HL-60 (cell line): Measurements from ENCODE around the gene STX10.
"Not testable (repeated sequence)": the region's sequence is repeated elsewhere in the genome, so short reads cannot be mapped to it uniquely, and the experiment has no call there.

Source experiments
- DNase-seq, 2 experiments: peaks; one replicate each; pipeline ENCODE4 v3.0.0-alpha.2; 2010 to 2020; ENCODE audit warnings: low read depth in 1 of 2, low spot score in 1 of 2
- H3K27ac ChIP-seq: fragments of 250-450 bp; sonication (Bioruptor Pico); replicated peaks from 2 replicates; pipeline ENCODE4 v1.5.1; 2020; ENCODE audit warnings: mild to moderate bottlenecking, moderate library complexity
- H3K27me3 ChIP-seq: fragments of 250-450 bp; sonication (Bioruptor Pico); 2 replicates; pipeline ENCODE4 v1.5.1; 2021; ENCODE audit warnings: mild to moderate bottlenecking, moderate library complexity; ENCODE audit not compliant: insufficient read depth, poor library complexity, severe bottlenecking
- H3K4me3 ChIP-seq: replicated peaks from 2 replicates; pipeline ENCODE4 v1.5.1; 2011; ENCODE audit warnings: mild to moderate bottlenecking, control low read depth, low read length; ENCODE audit not compliant: insufficient read depth
- CTCF ChIP-seq: IDR thresholded peaks from one replicate; pipeline ENCODE4 v1.5.1; 2011; ENCODE audit warnings: low read length, control low read depth, inconsistent platforms; ENCODE audit not compliant: insufficient read depth
- GABPA ChIP-seq: IDR thresholded peaks from 2 replicates; pipeline ENCODE4 v1.6.1; 2012; ENCODE audit warnings: low read depth
- POLR2AphosphoS5 ChIP-seq: IDR thresholded peaks from 2 replicates; pipeline ENCODE4 v1.6.1; 2012; ENCODE audit warnings: low read depth
- REST ChIP-seq: IDR thresholded peaks from 2 replicates; pipeline ENCODE4 v1.6.1; 2012; ENCODE audit warnings: low read depth; ENCODE audit not compliant: insufficient replicate concordance
- SPI1 ChIP-seq: IDR thresholded peaks from 2 replicates; pipeline ENCODE4 v1.6.1; 2012; ENCODE audit warnings: low read depth, mild to moderate bottlenecking, borderline replicate concordance

STX10 gene

GRCh38 chr19:13190781-13191540, 40.8 kb upstream of the STX10 start:
- no peak for TF ChIP-seq POLR2AphosphoS5
- no peak for TF ChIP-seq GABPA
- no peak for TF ChIP-seq CTCF
- TF ChIP-seq SPI1: no peak
- no peak for TF ChIP-seq REST
- no peak for DNase-seq
- no peak overlapping the region for H3K4me3 ChIP-seq
- no peak overlapping the region for H3K27ac ChIP-seq
- H3K27me3 ChIP-seq: no peaks in the 10 kb centered on the region

- TF ChIP-seq GABPA: no peak
- TF ChIP-seq SPI1: no peak
- no peak for TF ChIP-seq POLR2AphosphoS5
- TF ChIP-seq REST: no peak
- Histone ChIP-seq H3K27ac (no peak overlapping the region), H3K27me3 (no peaks in the 10 kb centered on the region), H3K4me3 (no peak overlapping the region)
- no peak for DNase-seq
Observed at GRCh38 chr19:13189600-13189999, 39.4 kb upstream of the STX10 start.

GRCh38 chr19:13187419-13187818, 37.2 kb upstream of the STX10 start:
- TF ChIP-seq GABPA: no peak
- no peak for TF ChIP-seq SPI1
- no peak for TF ChIP-seq REST
- no peak for TF ChIP-seq CTCF
- TF ChIP-seq POLR2AphosphoS5: no peak
- Histone ChIP-seq H3K27me3 (no peaks in the 10 kb centered on the region), H3K4me3 (no peak overlapping the region), H3K27ac (no peak overlapping the region)
- no peak for DNase-seq

- not testable (repeated sequence) for H3K27me3 ChIP-seq, DNase-seq, H3K27ac ChIP-seq, H3K4me3 ChIP-seq
Observed at GRCh38 chr19:13186688-13187087, 36.5 kb upstream of the STX10 start.

GRCh38 chr19:13185763-13186657, 35.8 kb upstream of the STX10 start:
- not testable (repeated sequence) for H3K27me3 ChIP-seq, H3K27ac ChIP-seq, H3K4me3 ChIP-seq, DNase-seq

- DNase-seq, H3K27ac ChIP-seq, H3K27me3 ChIP-seq, H3K4me3 ChIP-seq: not testable (repeated sequence)
Observed at GRCh38 chr19:13184926-13185325, 34.8 kb upstream of the STX10 start.
